H9 (cell line): ENCODE data around the gene GSTO2. TPM values are rescaled to one million over a fixed set of nuclear protein-coding genes. Genes with fewer than 3 reads are reported as not detected.

ENCODE experiments used
- DNase-seq: peaks from one replicate; pipeline ENCODE4 v3.0.0-alpha.2; 2017
- H2AFZ ChIP-seq: one replicate; pipeline ENCODE4 v1.6.1; 2013; ENCODE audit warnings: mild to moderate bottlenecking, low read length, control low read depth, moderate library complexity
- H2AK5ac ChIP-seq: 2 replicates; pipeline ENCODE4 v1.6.1; 2013; ENCODE audit warnings: low read length, control low read depth, mixed read lengths; ENCODE audit not compliant: insufficient read length
- H2BK120ac ChIP-seq: one replicate; pipeline ENCODE4 v1.6.1; 2013; ENCODE audit warnings: low read depth, mild to moderate bottlenecking, low read length, control low read depth, inconsistent platforms; ENCODE audit not compliant: poor library complexity, severe bottlenecking
- H2BK12ac ChIP-seq: 2 replicates; pipeline ENCODE4 v1.6.1; 2013; ENCODE audit warnings: low read length, control low read depth, mixed read lengths, low read depth; ENCODE audit not compliant: insufficient read length
- H2BK15ac ChIP-seq: 2 replicates; pipeline ENCODE4 v1.6.1; 2013; ENCODE audit warnings: low read depth, low read length, control low read depth
- H2BK20ac ChIP-seq: one replicate; pipeline ENCODE4 v1.6.1; 2013; ENCODE audit warnings: low read depth, mild to moderate bottlenecking, low read length, control low read depth, inconsistent platforms; ENCODE audit not compliant: poor library complexity, severe bottlenecking
- H2BK5ac ChIP-seq: 2 replicates; pipeline ENCODE4 v1.6.1; 2013; ENCODE audit warnings: low read length, control low read depth, mixed read lengths; ENCODE audit not compliant: insufficient read length
- H3K14ac ChIP-seq: 2 replicates; pipeline ENCODE4 v1.6.1; 2013; ENCODE audit warnings: low read length, control low read depth; ENCODE audit not compliant: insufficient read depth
- H3K18ac ChIP-seq: 2 replicates; pipeline ENCODE4 v1.6.1; 2013; ENCODE audit warnings: low read depth, mild to moderate bottlenecking, mixed read lengths, low read length, control low read depth; ENCODE audit not compliant: insufficient read length
- H3K23ac ChIP-seq: 2 replicates; pipeline ENCODE4 v1.6.1; 2013; ENCODE audit warnings: low read length, control low read depth, mixed read lengths, low read depth; ENCODE audit not compliant: insufficient read length
- H3K23me2 ChIP-seq: 2 replicates; pipeline ENCODE4 v1.6.1; 2013; ENCODE audit warnings: low read depth, mild to moderate bottlenecking, mixed read lengths, low read length, control low read depth; ENCODE audit not compliant: insufficient read length, poor library complexity, severe bottlenecking
- H3K27ac ChIP-seq: 2 replicates; pipeline ENCODE4 v1.5.1; 2013; ENCODE audit warnings: low read length, control low read depth, mixed read lengths, low read depth; ENCODE audit not compliant: insufficient read length
- H3K27me3 ChIP-seq: 2 replicates; pipeline ENCODE4 v1.6.1; 2013; ENCODE audit warnings: low read length, control low read depth, inconsistent platforms; ENCODE audit not compliant: insufficient read depth
- H3K4ac ChIP-seq: 2 replicates; pipeline ENCODE4 v1.6.1; 2013; ENCODE audit warnings: low read depth, mild to moderate bottlenecking, control low read depth, inconsistent platforms, low read length, moderate library complexity
- H3K4me1 ChIP-seq: 2 replicates; pipeline ENCODE4 v1.6.1; 2013; ENCODE audit warnings: low read length, control low read depth, inconsistent platforms; ENCODE audit not compliant: insufficient read depth
- H3K4me2 ChIP-seq: 2 replicates; pipeline ENCODE4 v1.6.1; 2013; ENCODE audit warnings: low read length, control low read depth, mixed read lengths; ENCODE audit not compliant: insufficient read length, insufficient read depth
- H3K56ac ChIP-seq: 2 replicates; pipeline ENCODE4 v1.6.1; 2013; ENCODE audit warnings: low read depth, mild to moderate bottlenecking, mixed read lengths, low read length, control low read depth; ENCODE audit not compliant: insufficient read length
- H3K79me1 ChIP-seq: 2 replicates; pipeline ENCODE4 v1.6.1; 2013; ENCODE audit warnings: low read depth, mild to moderate bottlenecking, moderate library complexity, low read length, control low read depth, inconsistent platforms; ENCODE audit not compliant: insufficient read depth, poor library complexity, severe bottlenecking
- H3K79me2 ChIP-seq: 2 replicates; pipeline ENCODE4 v1.6.1; 2013; ENCODE audit warnings: low read length, control low read depth, inconsistent platforms; ENCODE audit not compliant: insufficient read depth
- H3K9ac ChIP-seq: 2 replicates; pipeline ENCODE4 v1.6.1; 2013; ENCODE audit warnings: low read length, control low read depth, mixed read lengths; ENCODE audit not compliant: insufficient read length; ENCODE audit errors: extremely low read depth
- H3K9me3 ChIP-seq: one replicate; pipeline ENCODE4 v1.6.1; 2013; ENCODE audit warnings: low read depth, low read length, inconsistent platforms; ENCODE audit not compliant: control insufficient read depth
- H3T11ph ChIP-seq: one replicate; pipeline ENCODE4 v1.6.1; 2013; ENCODE audit warnings: mild to moderate bottlenecking, low read length, control low read depth, inconsistent platforms
- H4K20me1 ChIP-seq: one replicate; pipeline ENCODE4 v1.6.1; 2013; ENCODE audit not compliant: control insufficient read depth, insufficient read length, insufficient read depth
- H4K5ac ChIP-seq: 2 replicates; pipeline ENCODE4 v1.6.1; 2013; ENCODE audit warnings: low read depth, mild to moderate bottlenecking, mixed read lengths, low read length, control low read depth; ENCODE audit not compliant: insufficient read length
- H4K8ac ChIP-seq: replicated peaks from 2 replicates; pipeline ENCODE4 v1.6.1; 2013; ENCODE audit warnings: low read length, control low read depth, mixed read lengths, low read depth; ENCODE audit not compliant: insufficient read length
- H4K91ac ChIP-seq: 2 replicates; pipeline ENCODE4 v1.6.1; 2013; ENCODE audit warnings: low read depth, mild to moderate bottlenecking, moderate library complexity, mixed read lengths, low read length, control low read depth; ENCODE audit not compliant: insufficient read length
- H3K27ac Mint-ChIP-seq, 3 experiments: 2 replicates in 2 of 3; 3 replicates in 1 of 3; pipeline ENCODE4 v1.8.0; 2020 to 2021; ENCODE audit warnings: mixed read lengths in 3 of 3, mild to moderate bottlenecking in 1 of 3, moderate library complexity in 1 of 3
- H3K27me3 Mint-ChIP-seq: 2 replicates; pipeline ENCODE4 v1.8.0; 2021; ENCODE audit warnings: low read depth, mild to moderate bottlenecking, moderate library complexity, mixed read lengths
- H3K36me3 Mint-ChIP-seq, 3 experiments: 2 replicates in 2 of 3; 3 replicates in 1 of 3; pipeline ENCODE4 v1.8.0; 2020 to 2021; ENCODE audit warnings: low read depth in 3 of 3, mixed read lengths in 3 of 3; ENCODE audit not compliant: insufficient read depth in 1 of 3
- H3K4me1 Mint-ChIP-seq, 2 experiments: 2 replicates each; pipeline ENCODE4 v1.8.0; 2020; ENCODE audit warnings: mixed read lengths in 2 of 2
- H3K4me3 Mint-ChIP-seq, 2 experiments: 2 replicates in 1 of 2; 3 replicates in 1 of 2; pipeline ENCODE4 v1.8.0; 2020 to 2021; ENCODE audit warnings: mild to moderate bottlenecking in 2 of 2, mixed read lengths in 2 of 2, moderate library complexity in 1 of 2
- H3K9me3 Mint-ChIP-seq, 2 experiments: 2 replicates in 1 of 2; 3 replicates in 1 of 2; pipeline ENCODE4 v1.8.0; 2020; ENCODE audit warnings: mild to moderate bottlenecking in 2 of 2, mixed read lengths in 2 of 2, moderate library complexity in 1 of 2
- WGBS: extraction: QIAGEN DNeasy Blood & Tissue Kit; methylation state at CpG from one replicate; pipeline ENCODE4 v1.1.7; 2013; ENCODE audit warnings: missing lambda C conversion rate, low lambda C conversion rate, mixed read lengths; ENCODE audit not compliant: insufficient read length; ENCODE audit errors: extremely low coverage; 5-methylcytosine and 5-hydroxymethylcytosine counted together
- total RNA-seq: library from RNA; stranded (reverse); gene quantifications from 2 replicates; pipeline ENCODE4 v1.2.1, GENCODE V29; 2021
- TF ChIP-seq, protein P1 (sequence below): fragments of 200-600 bp; sonication (generic); conservative IDR thresholded peaks from 3 replicates; pipeline ENCODE4 v1.8.0; 2021; ENCODE audit warnings: antibody characterized with exemption, mild to moderate bottlenecking

GSTO2 gene
- total RNA-seq, 1 experiment from 2014 or later: 14.5 TPM

DNA sequence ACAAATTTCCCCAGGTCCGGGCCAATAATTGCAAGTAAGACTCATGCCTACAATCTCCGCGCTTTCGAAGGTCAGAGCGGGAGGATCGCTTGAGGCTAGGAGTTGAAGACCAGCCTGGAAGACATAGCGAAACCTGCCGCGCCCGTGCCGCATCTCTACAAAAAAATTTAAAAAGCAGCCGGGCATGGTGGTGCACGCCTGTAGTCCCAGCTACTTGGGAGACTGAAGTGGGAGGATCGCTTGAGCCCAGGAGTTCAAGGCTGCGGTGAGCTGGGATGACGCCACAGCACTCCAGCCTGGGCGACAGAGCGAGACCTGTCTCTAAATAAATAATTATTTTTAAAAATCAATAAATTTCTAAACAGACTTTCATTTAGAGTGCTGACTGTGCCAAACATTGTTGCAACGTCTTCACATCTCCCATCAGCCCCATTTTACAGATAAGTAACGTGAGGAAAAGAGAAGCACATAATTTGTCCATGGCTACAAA, 36.3 kb upstream of the GSTO2 start:
- no peaks in the 10 kb centered on the region for H3K4me1 ChIP-seq

More for the DNA sequence above, 36.3 kb upstream of the GSTO2 start:
- WGBS: no CpG with 5 or more reads among the region's 20 CpGs
- H2BK12ac ChIP-seq: no peak overlapping the region
- H3K79me1 ChIP-seq: no peaks in the 10 kb centered on the region
- no peak overlapping the region for H3K56ac ChIP-seq
- peaks cover 8 to 10% of the 10 kb centered on the region in 2 experiments; a peak in 3 of 4 replicates for H3K4me1 Mint-ChIP-seq
- no peak overlapping the region for H4K91ac ChIP-seq
- H3K27ac ChIP-seq: no peak overlapping the region
- no peak overlapping the region for H2AK5ac ChIP-seq
- H3K4ac ChIP-seq: no peak overlapping the region
- H3K9me3 ChIP-seq: no peaks in the 10 kb centered on the region
- no peak overlapping the region for H2BK5ac ChIP-seq
- H2BK120ac ChIP-seq: no peak overlapping the region
- H2BK20ac ChIP-seq: no peak overlapping the region
- H3T11ph ChIP-seq: no peak overlapping the region
- no peaks in the 10 kb centered on the region for H4K20me1 ChIP-seq
- H2AFZ ChIP-seq: no peak overlapping the region
- peak overlapping the region; percentile 63 for H3K18ac ChIP-seq
- peaks cover 8% of the 10 kb centered on the region for H3K23me2 ChIP-seq
- H4K5ac ChIP-seq: no peak overlapping the region
- peaks cover 4 to 5% (median 5%) of the 10 kb centered on the region in 3 experiments; a peak in 6 of 7 replicates for H3K36me3 Mint-ChIP-seq
- H3K14ac ChIP-seq: no peak overlapping the region
- no peak overlapping the region for H3K23ac ChIP-seq
- H4K8ac ChIP-seq: no peak overlapping the region
- H3K4me3 Mint-ChIP-seq: peak overlapping the region; percentile 91 to 94
- no peaks in the 10 kb centered on the region for H3K27me3 Mint-ChIP-seq
- no peaks in the 10 kb centered on the region for H3K79me2 ChIP-seq
- H3K4me2 ChIP-seq: peak overlapping the region; percentile 76
- no peak overlapping the region; a peak in 1 of 7 replicates for H3K27ac Mint-ChIP-seq
- no peak for DNase-seq
- TF ChIP-seq, protein P1, sequence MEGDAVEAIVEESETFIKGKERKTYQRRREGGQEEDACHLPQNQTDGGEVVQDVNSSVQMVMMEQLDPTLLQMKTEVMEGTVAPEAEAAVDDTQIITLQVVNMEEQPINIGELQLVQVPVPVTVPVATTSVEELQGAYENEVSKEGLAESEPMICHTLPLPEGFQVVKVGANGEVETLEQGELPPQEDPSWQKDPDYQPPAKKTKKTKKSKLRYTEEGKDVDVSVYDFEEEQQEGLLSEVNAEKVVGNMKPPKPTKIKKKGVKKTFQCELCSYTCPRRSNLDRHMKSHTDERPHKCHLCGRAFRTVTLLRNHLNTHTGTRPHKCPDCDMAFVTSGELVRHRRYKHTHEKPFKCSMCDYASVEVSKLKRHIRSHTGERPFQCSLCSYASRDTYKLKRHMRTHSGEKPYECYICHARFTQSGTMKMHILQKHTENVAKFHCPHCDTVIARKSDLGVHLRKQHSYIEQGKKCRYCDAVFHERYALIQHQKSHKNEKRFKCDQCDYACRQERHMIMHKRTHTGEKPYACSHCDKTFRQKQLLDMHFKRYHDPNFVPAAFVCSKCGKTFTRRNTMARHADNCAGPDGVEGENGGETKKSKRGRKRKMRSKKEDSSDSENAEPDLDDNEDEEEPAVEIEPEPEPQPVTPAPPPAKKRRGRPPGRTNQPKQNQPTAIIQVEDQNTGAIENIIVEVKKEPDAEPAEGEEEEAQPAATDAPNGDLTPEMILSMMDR: no peak
- peak overlapping the region; percentile 46 for H3K9ac ChIP-seq
- peaks cover 15 to 19% of the 10 kb centered on the region in 2 experiments for H3K9me3 Mint-ChIP-seq
- H3K27me3 ChIP-seq: no peaks in the 10 kb centered on the region
- H2BK15ac ChIP-seq: no peak overlapping the region
